NB4 (cell line): ENCODE data around the gene MRFAP1.

Experiments used
- DNase-seq: peaks from one replicate; pipeline ENCODE4 v3.0.0; 2010; ENCODE audit warnings: low read depth
- H3K4me3 ChIP-seq: one replicate; pipeline ENCODE4 v1.5.1; 2011; ENCODE audit warnings: mild to moderate bottlenecking, low read depth, low read length, moderate library complexity
- CTCF ChIP-seq: IDR thresholded peaks from one replicate; pipeline ENCODE4 v1.5.1; 2012; ENCODE audit warnings: low read depth, low read length
- MAX ChIP-seq: IDR thresholded peaks from 2 replicates; pipeline ENCODE4 v1.6.1; 2011; ENCODE audit warnings: low read depth, low read length
- MYC ChIP-seq: IDR thresholded peaks from 2 replicates; pipeline ENCODE4 v1.6.1; 2011; ENCODE audit warnings: low read depth, low read length
- POLR2A ChIP-seq: IDR thresholded peaks from 2 replicates; pipeline ENCODE4 v1.6.1; 2011; ENCODE audit warnings: mild to moderate bottlenecking; ENCODE audit not compliant: insufficient read length; ENCODE audit errors: extremely low read depth

MRFAP1 gene

GRCh38 chr4:6657242-6658208 is 17.0 kb downstream of the MRFAP1 start:
- no peak for DNase-seq
- TF ChIP-seq POLR2A (no peak), CTCF (no peak), MAX (no peak), MYC (no peak)
- no peak overlapping the region for H3K4me3 ChIP-seq

- DNase-seq: no peak
- H3K4me3 ChIP-seq: no peak overlapping the region
- no peak for TF ChIP-seq MAX
- no peak for TF ChIP-seq POLR2A
- no peak for TF ChIP-seq MYC
- no peak for TF ChIP-seq CTCF
Measured at GRCh38 chr4:6658209-6658595, 17.7 kb downstream of the MRFAP1 start.

- H3K4me3 ChIP-seq: no peak overlapping the region
- no peak for TF ChIP-seq POLR2A
- no peak for TF ChIP-seq MAX
- TF ChIP-seq CTCF: no peak
- no peak for TF ChIP-seq MYC
- no peak for DNase-seq
Measured at GRCh38 chr4:6658597-6659075, 18.2 kb downstream of the MRFAP1 start.

- no peak overlapping the region for H3K4me3 ChIP-seq
- no peak for DNase-seq
- no peak for TF ChIP-seq MAX
- no peak for TF ChIP-seq CTCF
- TF ChIP-seq MYC: no peak
- TF ChIP-seq POLR2A: no peak
Measured at GRCh38 chr4:6659897-6660296, 19.4 kb downstream of the MRFAP1 start.

GRCh38 chr4:6660430-6660829 is 19.9 kb downstream of the MRFAP1 start:
- H3K4me3 ChIP-seq: no peak overlapping the region
- TF ChIP-seq MYC (no peak), POLR2A (no peak), MAX (no peak), CTCF (no peak)
- no peak for DNase-seq
